HG03196 (cell line): ENCODE measurements around the gene ADIPOR2.

Experiments used
- ATAC-seq: cut with Tn5 transposase; IDR thresholded peaks from one replicate; pipeline ENCODE4 v1.9.1; 2021; ENCODE audit not compliant: unreplicated experiment

ADIPOR2 gene, protein sequence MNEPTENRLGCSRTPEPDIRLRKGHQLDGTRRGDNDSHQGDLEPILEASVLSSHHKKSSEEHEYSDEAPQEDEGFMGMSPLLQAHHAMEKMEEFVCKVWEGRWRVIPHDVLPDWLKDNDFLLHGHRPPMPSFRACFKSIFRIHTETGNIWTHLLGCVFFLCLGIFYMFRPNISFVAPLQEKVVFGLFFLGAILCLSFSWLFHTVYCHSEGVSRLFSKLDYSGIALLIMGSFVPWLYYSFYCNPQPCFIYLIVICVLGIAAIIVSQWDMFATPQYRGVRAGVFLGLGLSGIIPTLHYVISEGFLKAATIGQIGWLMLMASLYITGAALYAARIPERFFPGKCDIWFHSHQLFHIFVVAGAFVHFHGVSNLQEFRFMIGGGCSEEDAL

DNA sequence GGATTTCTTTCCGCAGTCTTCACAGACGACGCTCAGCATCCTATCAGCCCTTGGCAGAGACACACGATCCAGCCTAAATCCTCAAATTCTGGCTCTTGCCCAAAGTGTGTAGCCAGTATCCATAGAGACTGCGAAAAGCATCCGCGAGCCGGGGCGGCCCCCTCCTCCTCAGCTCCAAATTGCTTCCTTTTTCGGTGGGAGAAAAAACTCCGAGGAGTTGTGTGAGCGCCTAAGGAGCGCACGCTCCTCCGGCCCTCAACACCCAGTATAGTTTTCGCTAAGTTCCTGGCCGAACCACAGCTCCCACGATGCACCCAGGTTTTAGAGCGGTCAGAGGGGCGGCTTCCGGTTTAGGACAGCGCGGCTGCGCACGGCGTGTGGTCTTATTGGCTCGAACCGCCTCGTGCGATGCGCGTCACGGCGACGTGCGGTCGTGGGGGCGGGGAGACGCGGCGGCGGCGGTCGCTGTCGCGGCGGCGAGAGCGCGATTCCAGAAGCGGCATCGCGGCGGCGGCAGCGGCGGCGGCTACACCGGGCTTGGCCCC, at the start of gene ADIPOR2:
ADIPOR2 (plus strand) TSS at position 493 of the 545 bp plus-strand sequence. CDS start 63,274 bp downstream, outside the sequence.
- ATAC-seq = peak; percentile 93

- ATAC-seq = no peak
These were observed 48.4 kb upstream of the ADIPOR2 start for GRCh38 chr12:1642513-1642912.

DNA sequence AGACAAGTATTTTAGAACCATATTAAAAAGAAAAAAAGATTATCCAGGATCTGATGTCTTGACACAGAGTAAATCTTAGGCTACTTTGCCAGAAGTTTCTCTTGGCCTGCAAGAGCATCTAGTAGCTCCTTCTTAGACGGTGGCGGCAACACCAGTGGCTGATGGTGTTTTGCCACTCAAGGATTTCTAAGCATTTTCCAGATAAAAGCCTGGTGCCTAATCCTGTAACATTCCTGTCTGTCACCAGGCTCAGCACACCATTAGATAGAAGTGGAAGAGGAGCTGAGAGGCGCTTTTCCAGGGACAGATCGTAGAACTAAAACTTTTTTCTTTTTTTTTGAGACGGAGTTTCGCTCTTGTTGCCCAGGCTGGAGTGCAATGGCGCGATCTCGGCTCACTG, 47.8 kb upstream of the ADIPOR2 start:
- ATAC-seq = no peak

DNA sequence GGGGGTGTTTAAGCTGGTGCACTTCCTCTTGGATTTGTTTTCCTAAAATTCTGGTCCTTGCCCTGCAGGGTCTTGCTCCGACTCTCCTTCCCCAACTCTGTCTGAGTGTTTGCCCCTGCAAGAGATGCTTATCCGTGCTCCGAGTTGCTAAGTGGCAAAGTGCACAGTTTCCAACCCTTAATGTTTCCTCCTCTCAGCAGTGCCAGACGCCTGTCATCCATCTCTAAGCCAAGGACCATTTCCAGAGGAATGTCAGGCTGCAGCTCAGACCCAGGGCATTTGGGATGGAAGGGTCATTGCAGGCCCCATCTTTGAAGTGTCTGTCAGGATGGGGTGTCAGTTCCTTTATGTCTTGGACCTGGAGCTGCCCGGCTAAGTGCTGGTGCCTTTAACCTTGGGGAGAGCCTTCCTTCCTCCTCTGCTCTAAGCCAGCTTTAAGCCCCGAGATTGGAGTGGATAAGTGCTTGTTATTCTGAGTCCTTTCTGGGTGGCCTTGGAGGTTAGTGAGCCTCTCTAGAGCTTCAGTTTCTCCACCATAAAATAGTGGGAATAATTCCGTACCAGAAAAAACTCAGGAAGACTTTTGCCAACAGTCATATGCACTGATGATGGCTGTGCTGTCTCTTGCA, 46.9 kb upstream of the ADIPOR2 start:
- ATAC-seq = no peak

DNA sequence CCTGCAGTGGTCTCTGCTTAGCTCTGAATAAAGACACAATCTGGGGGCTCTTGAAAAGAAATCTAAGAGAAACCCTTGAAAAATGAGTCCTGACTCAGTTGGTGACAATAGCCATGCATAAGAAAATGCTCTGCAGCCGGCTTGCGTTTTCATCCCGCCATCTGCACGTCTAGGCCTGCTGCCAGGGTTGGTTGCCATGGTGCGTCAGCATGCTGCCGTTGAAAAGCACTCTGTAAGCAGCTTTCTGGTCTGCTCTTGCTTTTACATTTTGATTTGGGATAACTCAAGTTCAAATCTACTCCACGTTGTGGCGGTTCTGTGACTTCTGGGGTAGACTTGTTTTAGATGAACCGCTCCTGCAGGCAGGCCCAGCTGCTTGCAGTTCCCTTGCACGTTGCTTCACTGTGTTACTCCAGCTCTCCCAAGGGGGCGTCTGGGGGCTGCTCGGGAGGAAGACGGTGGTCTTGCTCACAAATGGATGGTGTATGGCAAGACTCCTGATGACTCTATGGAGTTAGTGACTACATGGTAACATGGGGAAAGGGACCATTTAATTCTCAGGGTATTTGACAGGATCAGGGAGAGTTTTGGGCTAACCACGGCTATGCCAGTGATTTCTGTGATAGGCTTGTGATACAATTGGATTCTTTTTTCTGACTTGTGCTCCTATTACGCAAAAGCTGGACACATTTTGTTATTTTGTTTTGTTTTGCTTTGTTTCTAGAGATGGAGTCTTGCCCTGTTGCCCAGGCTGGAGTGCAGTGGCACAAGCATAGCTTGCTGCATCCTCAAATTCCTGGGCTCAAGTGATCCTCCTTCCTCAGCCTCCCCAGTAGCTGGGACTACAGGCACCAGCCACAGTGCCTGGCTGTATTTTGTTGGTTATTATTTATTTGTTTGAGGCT, 46.1 kb upstream of the ADIPOR2 start:
- no peak for ATAC-seq

DNA sequence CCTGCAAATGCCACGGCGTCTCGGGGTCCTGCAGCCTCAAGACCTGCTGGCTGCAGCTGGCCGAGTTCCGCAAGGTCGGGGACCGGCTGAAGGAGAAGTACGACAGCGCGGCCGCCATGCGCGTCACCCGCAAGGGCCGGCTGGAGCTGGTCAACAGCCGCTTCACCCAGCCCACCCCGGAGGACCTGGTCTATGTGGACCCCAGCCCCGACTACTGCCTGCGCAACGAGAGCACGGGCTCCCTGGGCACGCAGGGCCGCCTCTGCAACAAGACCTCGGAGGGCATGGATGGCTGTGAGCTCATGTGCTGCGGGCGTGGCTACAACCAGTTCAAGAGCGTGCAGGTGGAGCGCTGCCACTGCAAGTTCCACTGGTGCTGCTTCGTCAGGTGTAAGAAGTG, 45.1 kb upstream of the ADIPOR2 start:
- ATAC-seq = no peak

- ATAC-seq = no peak
These were observed 44.1 kb upstream of the ADIPOR2 start for GRCh38 chr12:1646569-1647284.

GRCh38 chr12:1647285-1647669, 43.6 kb upstream of the ADIPOR2 start:
- ATAC-seq = no peak

- no peak for ATAC-seq
These were observed 40.5 kb upstream of the ADIPOR2 start for GRCh38 chr12:1650260-1650977.

GRCh38 chr12:1650978-1651361, 39.9 kb upstream of the ADIPOR2 start:
- ATAC-seq = no peak

DNA sequence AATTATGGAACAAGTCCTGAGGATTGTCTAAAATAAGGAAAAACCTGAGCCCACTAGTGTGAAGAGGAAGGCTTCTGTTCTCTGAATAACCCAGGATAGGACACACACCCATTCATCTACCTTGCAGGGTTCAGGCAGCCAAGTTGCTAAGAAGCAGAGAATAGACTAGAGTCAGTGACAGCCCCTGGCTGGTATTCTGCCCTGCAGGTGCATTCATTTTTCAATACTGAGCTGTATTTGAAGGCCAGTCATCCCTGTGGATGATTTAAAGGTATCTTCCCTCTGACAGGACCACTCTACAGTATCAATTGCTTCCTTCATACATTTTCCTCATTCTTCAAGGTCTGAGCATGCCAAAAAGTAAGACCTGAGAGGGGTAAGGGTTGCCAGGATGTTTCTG, 38.9 kb upstream of the ADIPOR2 start:
- ATAC-seq = no peak

GRCh38 chr12:1655225-1655788, 35.6 kb upstream of the ADIPOR2 start:
- ATAC-seq = no peak

DNA sequence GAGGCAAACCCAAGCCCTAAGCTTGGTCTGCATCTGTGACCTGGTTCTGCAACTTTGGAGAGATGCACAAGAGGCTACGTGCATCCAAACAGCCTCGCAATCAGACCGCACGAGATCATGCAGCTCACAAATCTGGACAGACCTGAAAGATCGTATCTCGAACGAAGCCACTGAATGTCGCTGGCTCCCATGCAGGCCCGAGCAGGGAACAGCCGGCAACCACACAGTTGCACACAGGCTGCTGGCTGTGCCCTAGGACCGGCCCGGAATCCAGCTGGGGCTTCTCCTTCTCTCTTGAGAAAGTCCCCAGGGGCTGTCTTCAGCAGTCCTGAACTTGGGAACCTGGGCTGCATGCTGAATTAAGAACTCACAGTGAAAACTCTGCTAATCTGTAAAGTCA, 34.0 kb upstream of the ADIPOR2 start:
- ATAC-seq = no peak

- no peak for ATAC-seq
These were observed 33.2 kb upstream of the ADIPOR2 start for GRCh38 chr12:1657688-1658087.

DNA sequence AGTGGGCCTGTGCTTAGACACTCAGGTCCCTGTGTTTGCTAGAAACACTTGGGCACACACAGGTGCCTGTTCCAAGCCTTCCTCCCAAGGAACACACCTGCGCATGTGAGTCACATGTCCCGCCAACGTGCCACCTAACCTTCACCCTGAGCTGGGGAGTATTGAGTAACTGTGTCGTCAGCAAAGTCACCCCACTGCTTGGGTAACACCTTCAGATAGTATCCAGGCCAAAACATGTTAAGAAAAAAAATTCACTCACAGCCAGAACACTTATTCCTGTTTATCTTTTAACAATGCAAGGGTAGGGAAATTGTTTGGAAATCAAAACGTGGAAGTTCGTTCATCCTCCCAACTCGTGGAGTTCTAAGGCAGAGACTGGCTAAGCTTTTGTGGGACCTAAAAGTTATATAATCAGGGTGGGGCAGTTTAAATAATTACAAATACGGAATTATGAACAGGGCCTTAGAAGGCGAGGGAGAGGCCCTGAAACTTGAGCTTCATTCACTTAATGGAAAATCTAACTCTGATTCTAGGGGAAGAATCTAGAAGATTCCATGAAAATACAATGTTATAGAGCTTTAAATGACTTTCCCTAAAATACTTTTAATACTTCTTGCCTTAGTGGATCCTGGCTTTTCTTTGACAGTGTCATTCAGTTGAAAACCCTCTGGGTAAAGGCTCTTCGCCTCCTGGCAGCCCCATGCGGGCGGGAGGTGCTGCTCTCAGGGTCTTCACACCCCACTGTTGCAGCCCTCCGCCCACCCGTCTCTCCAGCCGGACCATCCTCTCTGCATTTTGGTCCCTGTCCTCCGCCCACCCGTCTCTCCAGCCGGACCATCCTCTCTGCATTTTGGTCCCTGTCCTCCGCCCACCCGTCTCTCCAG, 30.3 kb upstream of the ADIPOR2 start:
- no peak for ATAC-seq

DNA sequence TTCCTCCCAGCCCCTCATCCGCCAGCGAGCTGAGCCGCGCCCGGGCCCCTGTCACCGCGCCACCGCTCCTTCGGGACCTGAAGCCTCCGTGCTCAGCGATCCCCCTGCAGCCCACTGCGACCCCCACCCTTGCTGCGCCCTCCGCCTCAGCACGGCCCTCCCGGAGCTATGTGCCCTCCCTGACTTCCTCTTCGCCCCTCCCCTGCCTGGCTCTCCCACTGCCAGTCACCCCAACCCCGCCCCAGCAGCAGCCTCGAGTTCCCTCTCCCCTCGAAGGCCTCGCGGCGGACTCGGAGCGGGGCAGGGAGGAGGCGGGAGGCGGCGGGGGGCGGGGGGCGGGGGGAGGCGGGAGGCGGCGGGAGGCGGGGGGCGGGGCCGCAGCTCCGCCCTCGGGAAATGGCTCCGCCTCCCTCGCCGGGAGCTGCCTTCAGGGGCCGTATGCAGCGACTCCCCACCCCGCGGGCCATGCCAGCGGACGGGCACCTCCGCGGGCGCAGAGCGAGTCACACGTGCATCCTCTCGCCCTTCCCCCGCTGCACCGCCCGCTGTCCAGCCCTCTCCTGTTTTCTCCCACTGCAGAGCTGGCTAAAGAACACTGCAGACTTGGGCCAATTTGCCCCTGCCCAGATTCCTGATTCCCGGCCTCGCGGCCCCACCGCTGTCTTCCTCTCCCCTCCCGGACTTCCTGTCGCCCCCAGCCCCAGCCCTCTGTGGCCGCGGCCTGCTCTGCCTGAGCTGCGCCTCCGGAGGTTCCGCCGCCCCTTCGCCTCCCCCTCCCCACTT, 29.1 kb upstream of the ADIPOR2 start:
- ATAC-seq = peak; percentile 74

DNA sequence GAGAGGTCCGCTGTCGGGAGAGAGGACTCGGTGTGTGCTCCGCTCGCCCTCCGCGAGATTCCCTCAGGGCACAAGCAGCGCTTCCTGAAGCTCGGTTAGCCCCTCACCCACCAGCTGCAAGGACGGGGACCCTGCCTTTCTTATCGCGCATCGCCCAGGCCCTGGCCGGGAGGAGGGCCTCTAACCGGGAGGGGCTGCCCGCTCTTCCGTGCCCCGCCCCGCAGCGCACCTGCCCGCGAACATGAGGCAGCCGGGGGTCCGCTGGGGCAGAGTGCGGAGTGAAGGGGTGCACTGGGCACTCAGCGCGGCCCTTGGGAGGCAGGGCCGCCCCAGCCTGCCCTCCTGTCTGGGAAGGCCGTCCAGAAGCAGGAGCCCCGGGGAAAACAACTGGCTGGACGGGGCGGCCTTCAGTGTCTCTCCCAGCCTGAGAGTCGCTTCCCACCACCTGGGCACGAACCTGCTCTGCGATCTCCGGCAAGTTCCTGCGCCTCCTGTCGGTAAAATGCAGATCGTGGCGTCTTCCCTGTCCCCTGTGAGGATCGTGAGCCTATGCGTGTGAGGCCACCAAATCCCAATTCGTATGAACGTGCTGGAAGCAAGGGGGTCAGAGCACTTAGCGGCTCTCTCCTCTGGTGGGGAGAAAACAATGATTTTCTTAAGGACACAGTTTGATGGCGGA, 28.0 kb upstream of the ADIPOR2 start:
- ATAC-seq = no peak
